ENCODE data around the gene COL4A2. TPM values are rescaled to one million over a fixed set of nuclear protein-coding genes. Genes with fewer than 3 reads are reported as not detected.
"Not testable (repeated sequence)": the region's sequence is repeated elsewhere in the genome, so short reads cannot be mapped to it uniquely, and the experiment has no call there.

The COL4A2 gene
- total RNA-seq, 1 experiment from 2014 or later: 262 TPM

- no peak for DNase-seq (ENCODE audit: low read depth)
Observed at GRCh38 chr13:110475117-110475516, 168.0 kb downstream of the COL4A2 start.

- no peak for DNase-seq (ENCODE audit: low read depth)
Observed at GRCh38 chr13:110475550-110476219, 168.6 kb downstream of the COL4A2 start.

GRCh38 chr13:110476220-110476617 lies 169.1 kb downstream of the COL4A2 start:
- DNase-seq (ENCODE audit: low read depth): no peak

GRCh38 chr13:110477706-110478245 lies 170.7 kb downstream of the COL4A2 start:
- no peak for DNase-seq (ENCODE audit: low read depth)

GRCh38 chr13:110478405-110479214 lies 171.5 kb downstream of the COL4A2 start:
- no peak for DNase-seq (ENCODE audit: low read depth)

- no peak for DNase-seq (ENCODE audit: low read depth)
Observed at GRCh38 chr13:110479215-110479545, 172.1 kb downstream of the COL4A2 start.

GRCh38 chr13:110479648-110480047 lies 172.6 kb downstream of the COL4A2 start:
- DNase-seq (ENCODE audit: low read depth): no peak

GRCh38 chr13:110480161-110480560 lies 173.1 kb downstream of the COL4A2 start:
- DNase-seq (ENCODE audit: low read depth): no peak

GRCh38 chr13:110483386-110483968 lies 176.4 kb downstream of the COL4A2 start:
- DNase-seq (ENCODE audit: low read depth): no peak

- no peak for DNase-seq (ENCODE audit: low read depth)
Observed at GRCh38 chr13:110484290-110485048, 177.4 kb downstream of the COL4A2 start.

- peak; percentile 13 for DNase-seq (ENCODE audit: low read depth)
Observed at GRCh38 chr13:110485604-110486003, 178.5 kb downstream of the COL4A2 start.

- no peak for DNase-seq (ENCODE audit: low read depth)
Observed at GRCh38 chr13:110486061-110486715, 179.1 kb downstream of the COL4A2 start.

GRCh38 chr13:110486880-110487279 lies 179.8 kb downstream of the COL4A2 start:
- not testable (repeated sequence) for DNase-seq (ENCODE audit: low read depth)

GRCh38 chr13:110490009-110490770 lies 183.1 kb downstream of the COL4A2 start:
- DNase-seq (ENCODE audit: low read depth): no peak

- DNase-seq (ENCODE audit: low read depth): no peak
Observed at GRCh38 chr13:110491869-110492678, 185.0 kb downstream of the COL4A2 start.

- DNase-seq (ENCODE audit: low read depth): no peak
Observed at GRCh38 chr13:110492679-110493593, 185.9 kb downstream of the COL4A2 start.

GRCh38 chr13:110493613-110494012 lies 186.5 kb downstream of the COL4A2 start:
- no peak for DNase-seq (ENCODE audit: low read depth)

GRCh38 chr13:110495376-110495775 lies 188.3 kb downstream of the COL4A2 start:
- no peak for DNase-seq (ENCODE audit: low read depth)

- no peak for DNase-seq (ENCODE audit: low read depth)
Observed at GRCh38 chr13:110495881-110496280, 188.8 kb downstream of the COL4A2 start.

Data from Daoy (cell line).